NCI-H1417 treated with DMSO at 0.1 percent for 48 hours (cell line): ENCODE measurements around the gene NFIX.

Source experiments
- DNase-seq: peaks from one replicate; lab custom pipeline; 2025; lab: John Stamatoyannopoulos, UW

The NFIX gene

GRCh38 chr19:13104848-13105711 is 109.8 kb downstream of the NFIX start:
- no peak for DNase-seq

GRCh38 chr19:13109361-13110098 is 114.3 kb downstream of the NFIX start:
- DNase-seq = no peak

GRCh38 chr19:13110099-13110610 is 114.9 kb downstream of the NFIX start:
- DNase-seq = no peak

GRCh38 chr19:13112555-13112954 is 117.3 kb downstream of the NFIX start:
- no peak for DNase-seq

- no peak for DNase-seq
Observed at GRCh38 chr19:13115936-13116281, 120.6 kb downstream of the NFIX start.

- DNase-seq = peak; percentile 73
Observed at GRCh38 chr19:13116282-13117175, 121.3 kb downstream of the NFIX start, which contains the start of gene TRMT1. Gene TRMT1, minus strand, starts transcription at chr19:13116740. Its CDS starts 341 bp downstream, at chr19:13116399.

GRCh38 chr19:13117176-13117771 is 122.0 kb downstream of the NFIX start:
- DNase-seq = no peak

- peak; percentile 67 for DNase-seq
Observed at GRCh38 chr19:13117772-13118423, 122.6 kb downstream of the NFIX start, which contains the start of gene NACC1. Gene NACC1, plus strand, starts transcription at chr19:13118264. Its CDS starts 16,944 bp downstream, at chr19:13135208.

GRCh38 chr19:13118424-13119193 is 123.3 kb downstream of the NFIX start:
- DNase-seq = no peak

GRCh38 chr19:13119627-13120026 is 124.4 kb downstream of the NFIX start:
- DNase-seq = no peak

- DNase-seq = no peak
Observed at GRCh38 chr19:13120031-13120430, 124.8 kb downstream of the NFIX start.

GRCh38 chr19:13120817-13121216 is 125.5 kb downstream of the NFIX start:
- no peak for DNase-seq

GRCh38 chr19:13121551-13122274 is 126.4 kb downstream of the NFIX start:
- DNase-seq = no peak

- DNase-seq = no peak
Observed at GRCh38 chr19:13122275-13122878, 127.1 kb downstream of the NFIX start.

GRCh38 chr19:13122980-13123957 is 128.0 kb downstream of the NFIX start:
- no peak for DNase-seq

GRCh38 chr19:13127051-13127450 is 131.8 kb downstream of the NFIX start:
- DNase-seq = no peak

GRCh38 chr19:13127811-13128575 is 132.7 kb downstream of the NFIX start:
- no peak for DNase-seq
